ENCODE data around the gene SORBS1. TPM values are rescaled to one million over a fixed set of nuclear protein-coding genes. Genes with fewer than 3 reads are reported as not detected.

Gene SORBS1
- total and polyA plus RNA-seq, 2 experiments from 2014 or later, result 17.0 to 40.2 TPM

DNA sequence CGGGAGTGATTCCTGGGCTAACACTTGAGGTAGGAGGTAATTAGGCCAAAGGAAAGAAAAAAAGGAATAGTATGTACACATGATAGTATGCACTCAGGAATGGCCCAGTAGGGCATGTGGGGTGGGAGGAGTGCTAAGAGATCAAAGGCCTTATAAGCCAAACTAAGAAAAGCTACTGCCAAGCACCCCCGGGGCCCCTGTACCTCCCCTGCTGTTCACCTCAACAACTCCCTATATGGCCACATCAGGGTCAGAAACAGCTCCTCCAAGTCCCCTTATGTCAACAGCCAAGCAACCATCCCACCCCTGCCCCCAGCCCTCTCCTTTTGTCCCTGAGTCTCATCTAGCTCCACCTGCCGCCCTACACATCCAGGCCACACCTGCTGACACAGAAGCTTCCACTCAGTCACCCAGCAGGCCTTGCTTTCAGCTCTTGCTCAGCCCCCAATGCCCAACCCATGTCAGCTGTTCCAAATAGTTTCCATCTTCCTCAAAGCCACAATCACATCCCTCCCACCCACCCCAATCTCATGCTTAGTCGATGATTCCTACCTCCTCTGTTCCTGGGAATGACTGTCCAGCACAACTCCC lies 80.2 kb downstream of the SORBS1 start:
- H4K20me1 ChIP-seq (ENCODE audit: insufficient read depth, poor library complexity, severe bottlenecking), result no peaks in the 10 kb centered on the region
- peaks cover 13% of the 10 kb centered on the region for H3K79me2 ChIP-seq
- TF ChIP-seq, protein P1, sequence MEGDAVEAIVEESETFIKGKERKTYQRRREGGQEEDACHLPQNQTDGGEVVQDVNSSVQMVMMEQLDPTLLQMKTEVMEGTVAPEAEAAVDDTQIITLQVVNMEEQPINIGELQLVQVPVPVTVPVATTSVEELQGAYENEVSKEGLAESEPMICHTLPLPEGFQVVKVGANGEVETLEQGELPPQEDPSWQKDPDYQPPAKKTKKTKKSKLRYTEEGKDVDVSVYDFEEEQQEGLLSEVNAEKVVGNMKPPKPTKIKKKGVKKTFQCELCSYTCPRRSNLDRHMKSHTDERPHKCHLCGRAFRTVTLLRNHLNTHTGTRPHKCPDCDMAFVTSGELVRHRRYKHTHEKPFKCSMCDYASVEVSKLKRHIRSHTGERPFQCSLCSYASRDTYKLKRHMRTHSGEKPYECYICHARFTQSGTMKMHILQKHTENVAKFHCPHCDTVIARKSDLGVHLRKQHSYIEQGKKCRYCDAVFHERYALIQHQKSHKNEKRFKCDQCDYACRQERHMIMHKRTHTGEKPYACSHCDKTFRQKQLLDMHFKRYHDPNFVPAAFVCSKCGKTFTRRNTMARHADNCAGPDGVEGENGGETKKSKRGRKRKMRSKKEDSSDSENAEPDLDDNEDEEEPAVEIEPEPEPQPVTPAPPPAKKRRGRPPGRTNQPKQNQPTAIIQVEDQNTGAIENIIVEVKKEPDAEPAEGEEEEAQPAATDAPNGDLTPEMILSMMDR (IDR thresholded peaks at IDR 0.05; ENCODE audit: poor library complexity), result no peak
- WGBS (ENCODE audit: low lambda C conversion rate, missing lambda C conversion rate), result 67% methylated on average over 4 of the region's 4 CpGs
- H2AFZ ChIP-seq, result no peak overlapping the region
- H3K4me3 ChIP-seq, result no peak overlapping the region
- H3K4me2 ChIP-seq, result no peak overlapping the region
- no peaks in the 10 kb centered on the region for H3K9me2 ChIP-seq (replicated peaks; ENCODE audit: insufficient read depth)
- no peaks in the 10 kb centered on the region for H3K9me3 ChIP-seq (ENCODE audit: low read depth)
- H3K4me1 ChIP-seq (ENCODE audit: insufficient read depth), result peaks cover 56% of the 10 kb centered on the region
- peak overlapping the region; percentile 90 for H3K27ac ChIP-seq
- H3K36me3 ChIP-seq (replicated peaks; ENCODE audit: insufficient read depth, low read depth), result no peaks in the 10 kb centered on the region
- DNase-seq (ENCODE audit: low spot score), result peak; percentile 72
- no peaks in the 10 kb centered on the region for H3K27me3 ChIP-seq

DNA sequence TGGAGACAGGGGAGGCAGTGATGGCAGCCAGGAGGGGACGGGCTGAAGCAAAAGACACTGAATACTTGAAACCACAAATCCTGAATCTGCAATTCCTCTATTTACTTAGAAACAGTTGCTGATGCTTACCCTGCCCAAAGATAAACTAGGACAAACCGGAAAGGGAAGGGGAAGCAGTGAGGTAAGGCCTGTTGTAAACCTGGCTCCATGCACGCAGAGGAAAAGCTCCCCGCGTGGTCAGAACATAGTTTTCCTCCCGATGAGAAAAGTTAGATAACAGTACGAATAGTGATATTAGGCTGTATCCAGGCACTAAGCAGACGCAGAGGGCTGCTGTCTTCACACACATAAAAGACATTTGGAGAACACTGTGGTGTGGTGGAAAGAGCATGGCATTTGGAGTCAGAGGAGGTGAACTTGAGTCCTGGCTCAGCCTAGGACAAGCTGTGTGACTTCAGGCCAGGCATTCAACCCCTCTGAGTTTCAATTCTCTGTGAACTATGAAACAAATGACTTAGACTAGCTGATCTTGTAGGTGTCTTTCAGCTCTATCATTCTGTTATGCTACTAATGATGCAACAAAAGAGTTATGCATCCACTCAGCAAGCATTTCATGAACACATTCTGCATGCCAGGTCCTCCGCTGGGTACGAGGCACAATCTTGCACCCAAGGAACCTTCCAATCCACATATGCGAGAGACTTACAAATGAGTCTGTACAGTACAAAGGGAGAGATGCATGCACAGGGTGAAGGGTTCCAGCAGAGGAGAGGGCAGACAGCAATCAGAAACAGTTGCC lies 80.9 kb downstream of the SORBS1 start:
- Histone ChIP-seq H3K27me3 (no peaks in the 10 kb centered on the region), H3K4me1 (ENCODE audit: insufficient read depth) (peaks cover 60% of the 10 kb centered on the region), H3K9me3 (ENCODE audit: low read depth) (no peaks in the 10 kb centered on the region), H3K27ac (peak overlapping the region; percentile 90), H2AFZ (no peak overlapping the region), H3K36me3 (replicated peaks; ENCODE audit: insufficient read depth, low read depth) (no peaks in the 10 kb centered on the region), H3K9me2 (replicated peaks; ENCODE audit: insufficient read depth) (no peaks in the 10 kb centered on the region), H3K79me2 (peaks cover 13% of the 10 kb centered on the region), H4K20me1 (ENCODE audit: insufficient read depth, poor library complexity, severe bottlenecking) (no peaks in the 10 kb centered on the region), H3K4me2 (peak overlapping the region; percentile 34), H3K4me3 (no peak overlapping the region)
- DNase-seq (ENCODE audit: low spot score), result peak; percentile 70
- 65% methylated on average over 11 of the region's 11 CpGs for WGBS (ENCODE audit: low lambda C conversion rate, missing lambda C conversion rate)
- TF ChIP-seq, protein P1 (IDR thresholded peaks at IDR 0.05; ENCODE audit: poor library complexity), result no peak
- TF ChIP-seq EZH2phosphoT487 (IDR thresholded peaks at IDR 0.05; ENCODE audit: low read depth, severe bottlenecking, unreplicated experiment) (no peak), EZH2 (IDR thresholded peaks at IDR 0.05; ENCODE audit: borderline replicate concordance) (no peak)

DNA sequence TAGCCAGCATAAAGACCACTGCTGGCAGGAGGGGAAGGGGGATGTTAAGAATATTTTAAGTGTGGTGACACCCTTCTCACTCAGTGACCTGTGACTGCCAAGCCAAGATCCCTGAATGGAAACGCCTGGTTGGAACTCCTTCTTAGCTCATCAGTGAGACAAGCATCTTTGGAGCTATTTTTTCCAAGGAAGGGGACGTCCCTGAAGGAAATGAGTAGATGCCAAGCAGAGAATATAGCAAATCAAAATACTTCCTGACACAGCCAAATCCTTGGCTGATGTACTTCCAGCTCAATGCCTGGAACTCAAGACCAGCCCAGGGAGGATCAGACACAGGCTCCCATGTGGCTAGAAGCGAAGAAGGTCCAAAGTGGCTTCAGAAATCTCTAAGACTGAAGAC lies 82.2 kb downstream of the SORBS1 start:
- 90% methylated on average over 3 of the region's 3 CpGs for WGBS (ENCODE audit: low lambda C conversion rate, missing lambda C conversion rate)
- Histone ChIP-seq H3K36me3 (replicated peaks; ENCODE audit: insufficient read depth, low read depth) (no peaks in the 10 kb centered on the region), H3K9me3 (ENCODE audit: low read depth) (no peaks in the 10 kb centered on the region), H3K79me2 (peaks cover 13% of the 10 kb centered on the region), H3K27me3 (no peaks in the 10 kb centered on the region), H3K27ac (peak overlapping the region; percentile 90), H3K9me2 (replicated peaks; ENCODE audit: insufficient read depth) (no peaks in the 10 kb centered on the region), H3K4me2 (no peak overlapping the region), H2AFZ (no peak overlapping the region), H3K4me1 (ENCODE audit: insufficient read depth) (peaks cover 74% of the 10 kb centered on the region), H4K20me1 (ENCODE audit: insufficient read depth, poor library complexity, severe bottlenecking) (no peaks in the 10 kb centered on the region), H3K4me3 (no peak overlapping the region)
- no peak for DNase-seq (ENCODE audit: low spot score)
- TF ChIP-seq, protein P1 (IDR thresholded peaks at IDR 0.05; ENCODE audit: poor library complexity), result no peak
- no peak for TF ChIP-seq EZH2 (IDR thresholded peaks at IDR 0.05; ENCODE audit: borderline replicate concordance)
- TF ChIP-seq EZH2phosphoT487 (IDR thresholded peaks at IDR 0.05; ENCODE audit: low read depth, severe bottlenecking, unreplicated experiment), result no peak

Data from hepatocyte (in vitro differentiated cells).